Kidney (tissue), 14 donors: Measurements from ENCODE around the gene TBPL1. TPM values are rescaled to one million over a fixed set of nuclear protein-coding genes. Genes with fewer than 3 reads are reported as not detected.

ENCODE experiments used
- DNase-seq, 5 donors: peaks; one replicate each; pipeline ENCODE4 v3.0.0-alpha.2; 2013 to 2020
- FAIRE-seq: peaks from 2 replicates; lab custom pipeline; 2012; peaks lifted over from hg19 to GRCh38; lab: Jason Lieb, UNC
- H3K27ac ChIP-seq, 2 donors: one replicate each; pipeline ENCODE4 v1.7.0; 2013; ENCODE audit warnings: low read depth in 2 of 2, low read length in 2 of 2, inconsistent platforms in 1 of 2
- H3K27me3 ChIP-seq: one replicate; pipeline ENCODE4 v1.7.1; 2013; ENCODE audit warnings: low read length, inconsistent platforms; ENCODE audit not compliant: control insufficient read depth, insufficient read depth
- H3K36me3 ChIP-seq, 3 donors: one replicate each; pipeline versions ENCODE4 v1.7.0 to v1.7.1; 2013; ENCODE audit warnings: low read length in 3 of 3, control low read depth in 1 of 3, inconsistent platforms in 1 of 3; ENCODE audit not compliant: insufficient read depth in 3 of 3, control insufficient read depth in 2 of 3
- H3K4me1 ChIP-seq, 3 donors: one replicate each; pipeline versions ENCODE4 v1.7.0 to v1.7.1; 2013; ENCODE audit warnings: low read length in 3 of 3, inconsistent platforms in 1 of 3, low read depth in 1 of 3; ENCODE audit not compliant: control insufficient read depth in 2 of 3, insufficient read depth in 2 of 3
- H3K4me3 ChIP-seq, 3 donors: one replicate each; pipeline versions ENCODE4 v1.7.0 to v1.8.1; 2013; ENCODE audit warnings: low read length in 3 of 3, control low read depth in 1 of 3, inconsistent platforms in 1 of 3
- H3K9ac ChIP-seq, 3 donors: one replicate each; pipeline versions ENCODE4 v1.7.0 to v1.7.1; 2013; ENCODE audit warnings: low read length in 3 of 3, control low read depth in 1 of 3, inconsistent platforms in 1 of 3
- H3K9me3 ChIP-seq, 3 donors: one replicate each; pipeline versions ENCODE4 v1.7.0 to v1.7.1; 2013; ENCODE audit warnings: low read length in 3 of 3, control low read depth in 1 of 3, inconsistent platforms in 1 of 3; ENCODE audit not compliant: control insufficient read depth in 2 of 3, insufficient read depth in 1 of 3
- intact Hi-C: fragments of 100-400 bp; cut with DNase I; formaldehyde crosslinking; loops from one replicate; pipeline ENCODE4 v1.11.1; 2022
- polyA plus RNA-seq: library from polyadenylated mRNA; stranded (reverse); fragments of 350-450 nt; fragmentation: Illumina TruSeq; extraction: RNeasy Lipid Tissue Mini Kit (QIAGEN cat#74804); gene quantifications from one replicate; pipeline ENCODE4 v1.2.3, GENCODE V29; 2014; ENCODE audit warnings: low read depth, low replicate concordance; ENCODE audit not compliant: insufficient read depth
- total RNA-seq: library from RNA; stranded (reverse); fragmentation: NEBNext Ultra II Directional; extraction: Animal tissue kit (Norgen Biotek cat#: 25700); gene quantifications from one replicate; pipeline ENCODE4 v1.2.1, GENCODE V29; 2021
- TF ChIP-seq, protein P1 (sequence below): IDR thresholded peaks from 3 replicates; pipeline ENCODE4 v1.5.1; 2012; ENCODE audit warnings: mild to moderate bottlenecking, moderate library complexity, borderline replicate concordance; ENCODE audit not compliant: insufficient read depth; ENCODE audit errors: extremely low read depth
- donor health status: control.
- donor health status: control.
- donor health status: control.
- donor health status: control.
- donor health status: control.
- donor health status: DM: yes; HTN: yes; CAD: no.
- donor health status: Normal renal cell carcinoma (clear cell type).

Gene TBPL1
- total and polyA plus RNA-seq, 2 donors from 2014 or later = 17.3 to 20.7 TPM

DNA sequence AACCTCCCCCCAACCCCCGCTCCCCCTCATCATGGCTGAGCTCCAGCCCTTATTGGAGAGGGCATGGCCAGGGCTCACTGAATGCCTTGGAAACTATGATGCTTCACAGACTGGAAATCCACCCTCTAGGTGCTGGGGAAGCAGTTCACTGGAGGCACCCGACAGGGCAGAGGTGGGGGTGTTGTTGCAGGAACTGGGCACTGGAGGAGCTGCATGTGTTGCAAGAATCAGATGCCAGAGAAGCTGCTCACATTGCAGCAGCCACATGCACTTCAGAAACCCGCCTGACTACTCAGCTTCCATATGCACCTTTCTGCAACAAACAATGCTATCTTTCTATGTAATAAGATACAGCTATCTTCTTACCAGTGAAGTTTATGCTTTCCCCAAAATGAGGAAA is 7.9 kb upstream of the TBPL1 start:
- H3K4me3 ChIP-seq = no peak overlapping the region
- H3K27me3 ChIP-seq = no peaks in the 10 kb centered on the region
- H3K36me3 ChIP-seq = no peaks in the 10 kb centered on the region
- no peaks in the 10 kb centered on the region for H3K9me3 ChIP-seq
- DNase-seq = no peak
- no peak for FAIRE-seq
- intact Hi-C loops = no loop called here
- no peak overlapping the region for H3K27ac ChIP-seq
- H3K9ac ChIP-seq = no peak overlapping the region
- no peaks in the 10 kb centered on the region for H3K4me1 ChIP-seq
- TF ChIP-seq, protein P1, sequence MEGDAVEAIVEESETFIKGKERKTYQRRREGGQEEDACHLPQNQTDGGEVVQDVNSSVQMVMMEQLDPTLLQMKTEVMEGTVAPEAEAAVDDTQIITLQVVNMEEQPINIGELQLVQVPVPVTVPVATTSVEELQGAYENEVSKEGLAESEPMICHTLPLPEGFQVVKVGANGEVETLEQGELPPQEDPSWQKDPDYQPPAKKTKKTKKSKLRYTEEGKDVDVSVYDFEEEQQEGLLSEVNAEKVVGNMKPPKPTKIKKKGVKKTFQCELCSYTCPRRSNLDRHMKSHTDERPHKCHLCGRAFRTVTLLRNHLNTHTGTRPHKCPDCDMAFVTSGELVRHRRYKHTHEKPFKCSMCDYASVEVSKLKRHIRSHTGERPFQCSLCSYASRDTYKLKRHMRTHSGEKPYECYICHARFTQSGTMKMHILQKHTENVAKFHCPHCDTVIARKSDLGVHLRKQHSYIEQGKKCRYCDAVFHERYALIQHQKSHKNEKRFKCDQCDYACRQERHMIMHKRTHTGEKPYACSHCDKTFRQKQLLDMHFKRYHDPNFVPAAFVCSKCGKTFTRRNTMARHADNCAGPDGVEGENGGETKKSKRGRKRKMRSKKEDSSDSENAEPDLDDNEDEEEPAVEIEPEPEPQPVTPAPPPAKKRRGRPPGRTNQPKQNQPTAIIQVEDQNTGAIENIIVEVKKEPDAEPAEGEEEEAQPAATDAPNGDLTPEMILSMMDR = no peak

DNA sequence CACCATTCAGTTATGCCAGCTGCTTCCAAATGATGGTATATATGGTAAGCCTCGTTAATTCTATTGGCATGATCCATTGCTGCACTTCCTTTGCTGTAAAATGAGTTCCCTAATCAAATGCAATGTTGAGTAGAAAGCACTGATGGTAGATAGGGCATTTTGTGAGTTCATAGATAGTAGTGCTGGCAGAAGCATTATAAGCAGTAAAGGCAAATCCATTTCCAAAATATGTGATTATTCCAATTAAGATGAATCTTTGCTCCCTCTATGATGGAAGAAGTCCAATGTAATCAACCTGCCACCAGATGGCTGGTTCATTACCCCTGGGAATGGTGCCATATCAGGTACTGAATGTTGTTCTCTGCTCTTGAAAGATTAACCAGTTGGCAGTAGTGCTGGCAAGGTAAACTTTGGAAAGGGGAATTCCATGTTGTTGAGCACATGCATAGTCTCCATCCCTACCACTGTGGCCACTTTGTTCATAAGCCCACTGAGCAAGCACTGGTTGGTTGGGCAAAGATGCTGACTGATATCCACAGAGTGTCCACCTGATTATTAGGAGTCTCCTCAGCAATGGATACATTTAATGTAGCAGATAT is 5.6 kb upstream of the TBPL1 start:
- no peak for DNase-seq
- no peaks in the 10 kb centered on the region for H3K9me3 ChIP-seq
- intact Hi-C loops = no loop called here
- no peak overlapping the region for H3K27ac ChIP-seq
- peaks cover 0 to 5% (median 4%) of the 10 kb centered on the region in 3 donors for H3K4me1 ChIP-seq
- TF ChIP-seq, protein P1 = no peak
- no peak overlapping the region for H3K4me3 ChIP-seq
- no peaks in the 10 kb centered on the region for H3K36me3 ChIP-seq
- FAIRE-seq = no peak
- no peaks in the 10 kb centered on the region for H3K27me3 ChIP-seq
- H3K9ac ChIP-seq = no peak overlapping the region

DNA sequence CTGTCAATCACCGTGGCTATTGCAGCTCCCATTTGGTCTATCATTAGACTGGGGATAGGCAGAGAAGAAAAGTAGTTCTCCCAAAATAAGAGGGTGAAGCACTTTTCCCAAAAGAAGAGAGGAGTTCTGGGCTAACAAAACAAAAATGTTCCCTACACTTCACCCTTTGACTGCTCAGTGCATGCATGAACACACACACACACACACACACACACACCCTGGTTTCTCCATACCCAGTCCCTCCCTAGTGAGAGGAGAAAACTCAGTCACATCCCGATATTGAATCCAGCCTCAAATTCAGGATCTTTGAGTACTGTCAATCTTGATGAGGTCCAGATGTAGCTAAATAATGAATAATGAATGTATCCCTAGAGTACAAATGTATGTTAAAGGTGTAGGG is 4.6 kb upstream of the TBPL1 start:
- Histone ChIP-seq H3K36me3 (no peaks in the 10 kb centered on the region), H3K4me3 (no peak overlapping the region), H3K9ac (no peak overlapping the region), H3K27me3 (no peaks in the 10 kb centered on the region), H3K4me1 (peaks cover 0 to 5% (median 4%) of the 10 kb centered on the region in 3 donors), H3K9me3 (no peaks in the 10 kb centered on the region), H3K27ac (no peak overlapping the region)
- DNase-seq = no peak
- intact Hi-C loops = no loop called here
- no peak for FAIRE-seq
- TF ChIP-seq, protein P1 = no peak

DNA sequence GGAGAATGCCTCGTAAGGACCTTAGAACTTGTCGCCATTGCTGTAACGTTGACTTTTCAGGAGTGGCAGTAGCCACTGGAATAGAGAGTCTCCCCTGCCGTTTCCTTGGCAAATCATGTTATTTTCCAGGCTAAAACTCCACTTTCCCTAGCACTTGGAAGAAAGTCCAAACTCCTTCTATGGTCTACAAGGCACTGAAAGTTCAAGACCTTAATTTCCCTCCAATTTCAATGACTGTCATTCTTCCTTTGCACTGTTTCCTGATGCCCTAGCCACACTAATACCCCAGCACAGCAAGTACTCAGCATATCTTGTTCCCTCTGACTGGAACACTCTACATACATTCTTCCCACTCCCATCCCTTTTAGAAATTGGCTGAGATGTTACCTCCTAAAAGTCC is 1.8 kb upstream of the TBPL1 start:
- no peaks in the 10 kb centered on the region for H3K36me3 ChIP-seq
- intact Hi-C loops = no loop called here
- DNase-seq (no peak), FAIRE-seq (no peak)
- peak overlapping the region in 1 of 2 donors; percentile 23 for H3K27ac ChIP-seq
- H3K27me3 ChIP-seq = no peaks in the 10 kb centered on the region
- H3K9me3 ChIP-seq = no peaks in the 10 kb centered on the region
- H3K4me1 ChIP-seq = peaks cover 0 to 18% (median 13%) of the 10 kb centered on the region in 3 donors
- H3K4me3 ChIP-seq = peak overlapping the region; percentile 98 to 100 (median 98)
- H3K9ac ChIP-seq = peak overlapping the region in 1 of 3 donors; percentile 7
- TF ChIP-seq, protein P1 = no peak
